Cardiac fibroblast (primary cell): Measurements from ENCODE around the gene HOXA7.

ENCODE experiments used
- DNase-seq, 2 donors: peaks; one replicate each; pipeline versions ENCODE4 v3.0.0 to v3.0.0-alpha.2; 2010; ENCODE audit warnings: low read depth in 2 of 2
- H3K4me3 ChIP-seq, 2 donors: replicated peaks in 1 of 2; 1 replicate in 1 of 2; 2 replicates in 1 of 2; pipeline ENCODE4 v1.5.1; 2011; ENCODE audit warnings: low read depth in 2 of 2, low read length in 2 of 2, mild to moderate bottlenecking in 2 of 2, moderate library complexity in 1 of 2
- TF ChIP-seq, protein P1 (sequence below): IDR thresholded peaks from one replicate; pipeline ENCODE4 v1.5.1; 2011; ENCODE audit warnings: low read depth, mild to moderate bottlenecking, low read length, inconsistent platforms

The HOXA7 gene

DNA sequence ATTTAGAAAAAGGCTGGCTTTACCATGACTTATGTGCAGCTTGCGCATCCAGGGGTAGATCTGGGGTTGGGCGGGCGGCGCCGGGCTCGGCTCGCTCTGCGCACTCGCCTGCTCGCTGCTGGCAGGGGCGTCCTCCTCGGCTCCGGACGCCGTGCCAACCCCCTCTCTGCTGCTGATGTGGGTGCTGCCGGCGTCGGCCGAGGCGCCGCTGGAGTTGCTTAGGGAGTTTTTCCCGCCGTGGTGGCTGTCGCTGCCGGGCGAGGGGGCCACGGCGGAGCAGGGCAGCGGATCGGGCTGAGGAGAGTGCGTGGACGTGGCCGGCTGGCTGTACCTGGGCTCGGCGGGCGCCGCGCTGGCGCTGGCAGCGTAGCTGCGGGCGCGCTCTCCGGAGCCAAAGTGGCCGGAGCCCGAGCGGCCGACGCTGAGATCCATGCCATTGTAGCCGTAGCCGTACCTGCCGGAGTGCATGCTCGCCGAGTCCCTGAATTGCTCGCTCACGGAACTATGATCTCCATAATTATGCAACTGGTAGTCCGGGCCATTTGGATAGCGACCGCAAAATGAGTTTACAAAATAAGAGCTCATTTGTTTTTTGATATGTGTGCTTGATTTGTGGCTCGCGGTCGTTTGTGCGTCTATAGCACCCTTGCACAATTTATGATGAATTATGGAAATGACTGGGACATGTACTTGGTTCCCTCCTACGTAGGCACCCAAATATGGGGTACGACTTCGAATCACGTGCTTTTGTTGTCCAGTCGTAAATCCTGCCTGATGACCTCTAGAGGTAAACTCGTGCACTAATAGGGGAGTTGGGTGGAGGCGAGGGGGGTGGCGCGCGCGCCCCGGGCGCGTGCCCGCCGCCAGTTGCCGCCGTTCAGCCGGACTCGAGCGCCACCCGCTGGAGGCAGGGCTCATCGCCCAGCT is 13.2 kb downstream of the HOXA7 start, which contains the start of gene HOXA5:
HOXA5 (minus strand) TSS at position 659 of the 927 bp plus-strand sequence; CDS start at position 585, 74 bp downstream.
- peak within 1 kb of the TSS; percentile 21 to 36 for H3K4me3 ChIP-seq
- peak; percentile 62 to 73 for DNase-seq
- TF ChIP-seq, protein P1, sequence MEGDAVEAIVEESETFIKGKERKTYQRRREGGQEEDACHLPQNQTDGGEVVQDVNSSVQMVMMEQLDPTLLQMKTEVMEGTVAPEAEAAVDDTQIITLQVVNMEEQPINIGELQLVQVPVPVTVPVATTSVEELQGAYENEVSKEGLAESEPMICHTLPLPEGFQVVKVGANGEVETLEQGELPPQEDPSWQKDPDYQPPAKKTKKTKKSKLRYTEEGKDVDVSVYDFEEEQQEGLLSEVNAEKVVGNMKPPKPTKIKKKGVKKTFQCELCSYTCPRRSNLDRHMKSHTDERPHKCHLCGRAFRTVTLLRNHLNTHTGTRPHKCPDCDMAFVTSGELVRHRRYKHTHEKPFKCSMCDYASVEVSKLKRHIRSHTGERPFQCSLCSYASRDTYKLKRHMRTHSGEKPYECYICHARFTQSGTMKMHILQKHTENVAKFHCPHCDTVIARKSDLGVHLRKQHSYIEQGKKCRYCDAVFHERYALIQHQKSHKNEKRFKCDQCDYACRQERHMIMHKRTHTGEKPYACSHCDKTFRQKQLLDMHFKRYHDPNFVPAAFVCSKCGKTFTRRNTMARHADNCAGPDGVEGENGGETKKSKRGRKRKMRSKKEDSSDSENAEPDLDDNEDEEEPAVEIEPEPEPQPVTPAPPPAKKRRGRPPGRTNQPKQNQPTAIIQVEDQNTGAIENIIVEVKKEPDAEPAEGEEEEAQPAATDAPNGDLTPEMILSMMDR = peak; percentile 21

GRCh38 chr7:27142580-27143022 is 13.9 kb downstream of the HOXA7 start:
- H3K4me3 ChIP-seq = peak overlapping the region; percentile 21 to 36
- TF ChIP-seq, protein P1 = no peak
- DNase-seq = no peak

- no peak for DNase-seq
- H3K4me3 ChIP-seq = peak overlapping the region; percentile 21 to 36
- TF ChIP-seq, protein P1 = no peak
Observed at GRCh38 chr7:27141923-27142579, 14.4 kb downstream of the HOXA7 start.

DNA sequence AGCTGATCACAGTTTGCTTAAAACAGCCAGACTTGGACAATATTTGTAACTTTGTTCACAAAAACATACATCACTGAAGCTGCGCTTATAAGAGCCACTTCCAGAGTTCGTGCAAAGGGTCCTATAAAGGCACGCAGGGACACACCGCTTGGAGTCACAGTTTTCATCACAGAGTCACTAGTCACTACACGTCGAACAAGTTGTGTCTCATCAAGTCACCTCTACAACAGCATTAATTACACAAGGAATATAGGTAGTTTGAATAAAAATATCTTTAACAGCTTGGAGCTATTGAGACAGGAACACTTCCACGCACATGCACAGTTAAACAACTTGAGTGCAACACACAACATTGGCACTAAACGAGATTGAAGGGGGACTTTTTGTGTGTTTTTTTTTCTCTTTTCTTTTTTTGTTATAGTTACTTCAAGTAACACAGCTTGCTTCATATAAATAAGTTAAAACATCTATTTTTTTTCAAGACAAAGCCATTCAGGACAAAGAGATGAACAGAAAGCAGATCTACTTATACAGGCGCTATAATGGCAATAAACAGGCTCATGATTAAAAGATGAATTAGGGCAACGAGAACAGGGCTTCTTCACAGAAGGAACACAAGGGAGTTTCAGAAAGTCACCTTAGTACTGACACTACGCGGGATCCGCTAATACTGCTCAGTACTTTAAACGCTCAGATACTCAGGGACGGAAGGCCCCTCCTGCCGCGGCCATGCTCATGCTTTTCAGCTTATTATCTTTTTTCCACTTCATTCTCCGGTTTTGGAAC is 15.1 kb downstream of the HOXA7 start:
- H3K4me3 ChIP-seq = no peak overlapping the region
- no peak for DNase-seq
- TF ChIP-seq, protein P1 = no peak

DNA sequence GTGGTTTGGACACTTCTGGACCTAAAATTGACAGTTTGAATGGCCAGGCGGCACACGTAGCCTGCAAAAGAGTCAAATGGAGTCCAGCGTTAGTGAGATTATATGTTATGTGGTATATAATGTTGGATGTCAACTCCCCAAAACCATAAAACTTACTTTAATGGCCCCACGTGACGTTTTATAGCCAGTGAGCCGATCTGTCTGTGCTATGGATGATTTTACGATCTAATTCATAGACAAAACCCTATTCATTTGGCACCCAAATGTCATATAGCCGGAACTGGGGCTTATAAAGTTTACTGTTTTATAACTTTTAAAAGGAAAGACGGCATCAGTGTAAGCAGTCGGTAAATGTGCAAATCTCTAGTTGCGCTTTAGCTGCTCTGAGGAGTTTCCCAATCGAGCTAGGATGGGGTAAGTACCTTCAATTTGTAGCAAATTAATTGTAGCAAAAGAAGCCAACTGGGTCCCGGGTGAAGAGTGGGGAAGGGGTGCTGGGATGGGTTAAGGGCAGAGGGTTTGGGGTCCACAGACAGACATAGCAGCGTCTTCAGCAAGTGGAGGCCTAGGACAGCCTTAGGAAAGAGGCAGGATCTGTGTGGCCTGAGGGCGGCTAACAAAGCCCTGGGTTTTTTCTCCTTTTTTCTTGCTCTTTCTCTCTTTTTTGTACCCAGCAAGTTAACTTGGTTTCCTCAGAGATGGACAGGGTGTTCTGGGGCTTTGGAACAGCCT is 16.2 kb downstream of the HOXA7 start:
- no peak for DNase-seq
- no peak overlapping the region for H3K4me3 ChIP-seq

More for the DNA sequence above, 16.2 kb downstream of the HOXA7 start:
- TF ChIP-seq, protein P1 = no peak
